GM23248 (cell line): Measurements from ENCODE around the gene FABP1.

ENCODE experiments used
- EZH2 ChIP-seq: fragments of 200-600 bp; sonication (generic); IDR thresholded peaks from 2 replicates; pipeline ENCODE4 v1.6.1; 2018; ENCODE audit warnings: antibody characterized with exemption, mild to moderate bottlenecking; ENCODE audit not compliant: insufficient read depth, poor library complexity, severe bottlenecking
- EZH2phosphoT487 ChIP-seq: fragments of 200-600 bp; sonication (generic); IDR thresholded peaks from 2 replicates; pipeline ENCODE4 v1.6.1; 2018; ENCODE audit warnings: antibody characterized with exemption, moderate library complexity, mild to moderate bottlenecking, low read depth; ENCODE audit not compliant: insufficient read depth

DNA sequence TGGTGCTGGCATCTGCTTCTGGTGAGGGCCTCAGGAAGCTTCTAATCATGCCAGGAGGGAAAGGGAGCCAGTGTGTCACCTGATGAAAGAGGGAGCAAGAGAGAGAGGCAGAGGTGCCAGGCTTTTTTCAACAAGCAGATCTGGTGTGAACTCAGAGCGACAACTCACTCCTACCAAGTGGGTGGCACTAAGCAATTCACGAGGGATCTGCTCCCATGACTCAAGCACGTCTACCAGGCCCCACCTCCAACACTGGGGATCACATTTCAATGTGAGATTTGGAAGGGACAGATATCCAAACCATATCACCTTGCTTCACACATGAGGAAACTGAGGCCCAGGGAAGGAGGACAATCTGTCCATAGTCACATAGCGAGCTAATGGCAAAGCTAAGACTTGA is 19.1 kb downstream of the FABP1 start:
- TF ChIP-seq EZH2phosphoT487 (no peak), EZH2 (no peak)
